Uterus (tissue), 2 donors: ENCODE measurements around the gene SEPTIN3.

ENCODE experiments used
- CTCF ChIP-seq, 4 experiments: fragments of 200-600 bp in 2 of 4; fragments of 450-650 bp in 2 of 4; sonication (generic) in 2 of 4; IDR thresholded peaks; one replicate each; pipeline ENCODE4 v1.5.1; 2016 to 2019; ENCODE audit warnings: antibody characterized with exemption in 4 of 4, mild to moderate bottlenecking in 2 of 4, moderate library complexity in 1 of 4
- POLR2A ChIP-seq, 2 donors: fragments of 450-650 bp; IDR thresholded peaks; one replicate each; pipeline ENCODE4 v1.6.1; 2016; ENCODE audit warnings: antibody characterized with exemption in 2 of 2, mild to moderate bottlenecking in 1 of 2, moderate library complexity in 1 of 2

DNA sequence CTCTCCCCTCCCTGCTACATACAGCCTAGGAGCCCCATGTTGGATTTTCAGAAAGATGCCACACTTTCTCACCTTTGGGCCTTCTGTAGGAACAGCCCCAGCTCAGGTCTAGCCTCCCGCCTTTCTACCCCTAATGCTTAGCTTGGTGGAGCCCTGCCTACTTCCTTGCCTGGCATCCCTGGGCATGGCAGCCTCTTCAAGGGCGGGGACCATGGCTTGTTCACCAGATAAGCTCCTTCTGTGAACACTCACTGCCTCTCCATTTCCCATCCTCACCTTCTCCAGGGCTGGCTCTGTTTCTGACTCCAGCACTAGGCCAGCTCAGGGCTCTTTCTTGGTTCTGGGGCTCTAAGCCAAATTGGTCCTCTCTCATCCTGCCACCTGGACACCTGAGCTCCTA lies 1.4 kb downstream of the SEPTIN3 start:
- no peak for TF ChIP-seq CTCF (IDR thresholded peaks at IDR 0.05)
- TF ChIP-seq POLR2A (IDR thresholded peaks at IDR 0.05): no peak
